Lung (tissue), 12 donors: ENCODE data around the gene HMOX1. TPM values are rescaled to one million over a fixed set of nuclear protein-coding genes. Genes with fewer than 3 reads are reported as not detected.

Experiments
- ATAC-seq: fragments of 200-7000 bp; cut with Tn5 transposase; one replicate; pipeline ENCODE4 v1.9.1; 2020; ENCODE audit warnings: moderate number of reproducible peaks; ENCODE audit not compliant: insufficient read depth, low FRiP score
- DNase-seq, 3 donors: peaks; one replicate each; pipeline ENCODE4 v3.0.0-alpha.2; 2013 to 2017
- H3K27ac ChIP-seq, 2 donors: one replicate each; pipeline ENCODE4 v1.5.1; 2013; ENCODE audit warnings: mild to moderate bottlenecking in 2 of 2, moderate library complexity in 2 of 2, control low read depth in 1 of 2, inconsistent platforms in 1 of 2, low read depth in 1 of 2, low read length in 1 of 2
- H3K27me3 ChIP-seq, 3 donors: one replicate each; pipeline ENCODE4 v1.5.1; 2013; ENCODE audit warnings: low read length in 2 of 3; ENCODE audit not compliant: control insufficient read depth in 3 of 3, insufficient read depth in 3 of 3
- H3K36me3 ChIP-seq, 4 donors: one replicate each; pipeline ENCODE4 v1.5.1; 2013; ENCODE audit warnings: low read length in 4 of 4, mild to moderate bottlenecking in 1 of 4, moderate library complexity in 1 of 4; ENCODE audit not compliant: control insufficient read depth in 4 of 4, insufficient read depth in 4 of 4
- H3K4me1 ChIP-seq, 5 donors: one replicate each; pipeline ENCODE4 v1.5.1; 2013; ENCODE audit warnings: low read length in 5 of 5, mild to moderate bottlenecking in 2 of 5, moderate library complexity in 1 of 5; ENCODE audit not compliant: control insufficient read depth in 5 of 5, insufficient read depth in 5 of 5
- H3K4me3 ChIP-seq: one replicate; pipeline ENCODE4 v1.5.1; 2013; ENCODE audit warnings: mild to moderate bottlenecking, control low read depth, moderate library complexity
- H3K9ac ChIP-seq, 2 donors: one replicate each; pipeline ENCODE4 v1.5.1; 2013; ENCODE audit warnings: low read length in 2 of 2, control low read depth in 1 of 2; ENCODE audit not compliant: insufficient read depth in 1 of 2
- H3K9me3 ChIP-seq, 4 donors: one replicate each; pipeline ENCODE4 v1.5.1; 2013; ENCODE audit warnings: low read length in 3 of 4, mild to moderate bottlenecking in 1 of 4, moderate library complexity in 1 of 4; ENCODE audit not compliant: control insufficient read depth in 4 of 4, insufficient read depth in 3 of 4
- CTCF ChIP-seq: IDR thresholded peaks from 2 replicates; pipeline ENCODE4 v1.5.1; 2012; ENCODE audit warnings: mild to moderate bottlenecking; ENCODE audit errors: control extremely low read depth, extremely low read depth
- WGBS, 2 donors: extraction: QIAGEN DNeasy Blood & Tissue Kit; methylation state at CpG; one replicate each; pipeline ENCODE4 v1.1.7; 2013; 5-methylcytosine and 5-hydroxymethylcytosine counted together
- polyA plus RNA-seq, 2 donors: library from polyadenylated mRNA; stranded (reverse); fragments of 200-250 nt; gene quantifications; one replicate each; pipeline ENCODE4 v1.2.1, GENCODE V29; 2013
- total RNA-seq, 2 donors: library from RNA; depleted of rRNA in 1 of 2; stranded (reverse); fragments of >200 nt in 1 of 2; gene quantifications; one replicate each; pipeline ENCODE4 v1.2.1, GENCODE V29; 2014 to 2021
- donor health status: control.
- donor health status: control.
- donor health status: Bipolar disorder and iron deficiency.
- donor health status: healthy.
- donor health status: DM: yes; HTN: yes; CAD: no.

The HMOX1 gene
- total and polyA plus RNA-seq, 4 donors = 59.9 to 930 (median 135) TPM

- no peak for ATAC-seq
- Histone ChIP-seq H3K4me1 (peaks cover 0 to 5% (median 0%) of the 10 kb centered on the region in 5 donors), H3K4me3 (no peak overlapping the region), H3K9ac (no peak overlapping the region), H3K36me3 (peaks cover 2 to 64% (median 38%) of the 10 kb centered on the region in 4 donors), H3K27me3 (no peaks in the 10 kb centered on the region), H3K27ac (no peak overlapping the region), H3K9me3 (peaks cover 0 to 2% (median 0%) of the 10 kb centered on the region in 4 donors)
- WGBS, 2 donors = 29 to 63% methylated on average over 9 of the region's 9 CpGs
- TF ChIP-seq CTCF = no peak
- DNase-seq = no peak
Measured at GRCh38 chr22:35334004-35334403, 46.9 kb upstream of the HMOX1 start.

- Histone ChIP-seq H3K27me3 (no peaks in the 10 kb centered on the region), H3K9ac (no peak overlapping the region), H3K4me1 (peaks cover 0 to 1% (median 0%) of the 10 kb centered on the region in 5 donors), H3K4me3 (no peak overlapping the region), H3K9me3 (no peaks in the 10 kb centered on the region), H3K27ac (no peak overlapping the region), H3K36me3 (peaks cover 2 to 67% (median 33%) of the 10 kb centered on the region in 4 donors)
- no peak for DNase-seq
- 83 to 85% methylated on average over 7 of the region's 7 CpGs for whole genome bisulfite sequencing, 2 donors
- TF ChIP-seq CTCF = no peak
- ATAC-seq = no peak
Measured at GRCh38 chr22:35335468-35335867, 45.4 kb upstream of the HMOX1 start.

GRCh38 chr22:35335936-35336781, 44.7 kb upstream of the HMOX1 start:
- 89 to 93% methylated on average over 12 of the region's 12 CpGs for WGBS, 2 donors
- no peaks in the 10 kb centered on the region for H3K27me3 ChIP-seq
- peaks cover 2 to 74% (median 36%) of the 10 kb centered on the region in 4 donors for H3K36me3 ChIP-seq
- H3K9ac ChIP-seq = no peak overlapping the region
- ATAC-seq (no peak), DNase-seq (no peak)
- no peak for TF ChIP-seq CTCF
- no peak overlapping the region for H3K27ac ChIP-seq
- H3K9me3 ChIP-seq = no peaks in the 10 kb centered on the region
- no peak overlapping the region for H3K4me3 ChIP-seq
- H3K4me1 ChIP-seq = no peaks in the 10 kb centered on the region
